HG02973 (cell line): ENCODE data around the gene LHFPL3.
"Not testable (repeated sequence)": the region's sequence is repeated elsewhere in the genome, so short reads cannot be mapped to it uniquely, and the experiment has no call there.

Experiments
- ATAC-seq: cut with Tn5 transposase; IDR thresholded peaks from one replicate; pipeline ENCODE4 v1.9.1; 2021; ENCODE audit warnings: moderate library complexity; ENCODE audit not compliant: unreplicated experiment

LHFPL3 gene

GRCh38 chr7:104480529-104480928 lies 152.1 kb downstream of the LHFPL3 start:
- no peak for ATAC-seq

DNA sequence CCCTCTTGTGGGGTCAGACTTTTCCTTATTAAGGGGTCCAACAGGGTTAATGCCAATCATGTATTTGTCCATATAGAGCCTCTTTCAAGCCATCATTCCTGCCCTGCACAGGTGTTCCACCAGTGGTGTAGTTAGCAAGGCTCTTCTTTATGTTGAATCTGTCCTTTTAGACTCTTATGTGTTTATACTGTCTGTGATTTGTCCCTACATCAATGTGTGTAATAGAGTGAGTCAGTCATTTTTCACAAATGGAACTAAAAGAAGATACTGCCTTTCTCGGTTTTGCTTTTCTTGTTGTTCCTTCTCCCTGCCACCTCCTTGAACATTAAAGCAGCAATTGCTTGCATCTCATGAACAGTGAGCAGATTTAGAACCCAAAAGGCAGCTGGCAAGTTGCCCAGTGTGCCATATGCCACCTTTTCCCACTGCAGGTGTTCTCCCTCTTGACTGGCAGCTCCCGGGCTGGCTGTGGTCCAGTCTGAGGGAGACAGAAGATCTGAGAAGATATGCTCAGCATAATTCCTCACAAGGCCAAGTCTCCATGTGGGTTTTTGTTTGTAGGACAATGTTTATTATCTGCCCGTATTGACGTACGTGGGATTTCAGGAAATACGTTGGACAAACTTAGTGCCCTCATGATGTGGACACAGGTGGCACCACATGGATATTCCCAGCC lies 154.1 kb downstream of the LHFPL3 start:
- ATAC-seq = no peak

DNA sequence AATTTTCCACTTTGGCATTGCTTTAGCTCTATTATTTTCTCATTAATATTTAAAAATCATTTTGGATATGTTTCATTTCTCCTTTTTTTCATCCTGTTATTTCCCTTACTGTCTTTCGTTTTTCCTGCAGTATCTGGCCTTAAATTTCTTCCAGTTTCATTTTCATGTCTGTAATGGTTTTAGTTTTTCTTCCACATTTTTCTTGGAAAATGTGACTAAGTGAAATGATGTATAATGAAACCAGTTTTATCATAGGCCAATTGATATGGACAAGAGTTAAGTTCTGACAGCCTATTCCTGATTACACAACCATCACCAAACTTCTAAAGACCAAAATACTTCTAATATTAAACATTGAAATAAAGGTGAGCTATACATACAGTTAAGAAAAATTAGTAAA lies 158.5 kb downstream of the LHFPL3 start:
- ATAC-seq = no peak

- no peak for ATAC-seq
Measured at GRCh38 chr7:104487642-104488041, 159.2 kb downstream of the LHFPL3 start.

DNA sequence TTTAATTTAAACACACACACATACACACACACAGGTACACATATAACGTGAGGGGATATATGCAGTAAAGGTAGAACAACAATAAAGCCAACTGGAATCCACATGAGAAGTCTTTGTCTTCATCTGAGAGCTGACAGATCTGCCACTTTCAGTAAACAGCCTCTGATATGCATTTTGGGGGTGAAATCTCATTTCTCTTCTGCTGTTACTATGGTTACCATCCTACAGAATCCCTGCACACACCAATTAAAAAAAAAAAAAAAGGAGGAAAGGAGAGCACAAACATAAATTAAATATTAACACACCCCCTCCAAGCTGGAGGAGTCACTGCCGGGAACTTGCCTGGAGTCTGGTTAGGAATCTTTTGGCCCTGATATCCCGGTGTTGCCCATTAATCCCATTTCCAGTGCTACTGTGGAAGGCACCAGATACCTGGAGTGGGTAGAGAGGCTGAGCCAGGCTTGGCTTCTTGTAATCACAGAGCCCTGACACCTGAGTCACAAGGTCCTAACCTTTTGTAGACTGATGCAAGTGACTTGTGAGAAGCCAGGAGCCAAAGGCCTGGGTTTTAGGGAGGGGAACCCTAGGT lies 169.1 kb downstream of the LHFPL3 start:
- no peak for ATAC-seq

DNA sequence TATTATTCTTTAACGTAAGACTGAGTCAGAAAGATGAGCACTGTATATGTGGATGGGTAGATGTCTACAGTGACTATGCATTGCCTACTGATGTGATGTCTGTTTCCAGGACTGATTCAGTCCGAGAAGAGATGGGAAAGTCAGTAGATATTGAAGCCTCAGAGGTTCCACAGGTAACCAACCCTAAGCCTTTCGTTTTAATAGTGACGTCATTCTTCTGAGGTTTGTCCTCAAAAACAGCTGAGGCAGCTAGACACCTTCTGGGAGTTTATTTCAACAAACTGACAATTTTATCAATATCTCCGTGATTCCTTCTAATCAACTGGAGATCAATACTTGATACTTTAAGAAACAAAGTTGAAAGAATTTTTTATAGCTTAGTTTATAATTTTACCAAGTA lies 171.6 kb downstream of the LHFPL3 start:
- ATAC-seq = no peak

- ATAC-seq = no peak
Measured at GRCh38 chr7:104509874-104510273, 181.5 kb downstream of the LHFPL3 start.

DNA sequence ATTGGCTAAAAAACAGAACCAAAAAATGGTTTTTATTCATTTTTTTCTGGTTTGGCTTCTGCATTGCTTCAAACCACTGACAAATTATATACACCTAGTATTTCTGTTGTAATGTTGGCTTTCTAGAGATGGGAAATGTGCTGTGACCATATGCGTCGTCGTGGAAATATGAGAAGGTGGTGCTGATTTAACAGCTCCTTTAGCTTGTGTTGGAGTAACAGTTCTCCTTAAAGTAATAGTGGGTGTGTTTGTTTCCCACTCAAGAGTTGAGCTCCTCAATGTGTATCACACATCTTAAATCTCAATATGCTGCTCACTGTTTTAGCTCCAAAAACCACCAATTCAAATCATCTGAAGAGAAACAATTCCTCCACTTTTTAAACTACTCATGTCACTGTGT lies 196.4 kb downstream of the LHFPL3 start:
- no peak for ATAC-seq

- ATAC-seq = no peak
Measured at GRCh38 chr7:104528142-104528541, 199.7 kb downstream of the LHFPL3 start.

- ATAC-seq = no peak
Measured at GRCh38 chr7:104529567-104529966, 201.2 kb downstream of the LHFPL3 start.

DNA sequence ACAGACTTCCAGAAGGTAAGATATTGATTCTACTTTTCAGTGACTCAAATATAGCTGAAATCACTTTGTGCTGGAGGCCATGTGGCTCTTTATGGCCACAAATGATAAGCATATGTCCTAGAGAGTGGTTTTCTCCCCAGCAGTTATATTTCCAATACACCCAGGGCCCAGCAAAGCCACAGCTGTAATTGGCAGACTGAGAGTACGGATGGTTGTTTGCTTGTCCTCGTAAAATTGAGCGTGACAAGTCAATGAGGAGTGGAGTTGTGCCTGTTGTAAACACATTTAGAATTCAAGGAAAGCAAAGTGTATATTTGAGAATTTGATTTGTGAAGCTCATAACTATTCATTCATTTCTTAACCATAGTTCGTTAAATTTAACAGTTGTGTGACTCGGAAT lies 201.8 kb downstream of the LHFPL3 start:
- no peak for ATAC-seq

GRCh38 chr7:104534149-104534548 lies 205.7 kb downstream of the LHFPL3 start:
- ATAC-seq = no peak

GRCh38 chr7:104535841-104536240 lies 207.4 kb downstream of the LHFPL3 start:
- ATAC-seq = no peak

GRCh38 chr7:104536956-104537355 lies 208.6 kb downstream of the LHFPL3 start:
- no peak for ATAC-seq

DNA sequence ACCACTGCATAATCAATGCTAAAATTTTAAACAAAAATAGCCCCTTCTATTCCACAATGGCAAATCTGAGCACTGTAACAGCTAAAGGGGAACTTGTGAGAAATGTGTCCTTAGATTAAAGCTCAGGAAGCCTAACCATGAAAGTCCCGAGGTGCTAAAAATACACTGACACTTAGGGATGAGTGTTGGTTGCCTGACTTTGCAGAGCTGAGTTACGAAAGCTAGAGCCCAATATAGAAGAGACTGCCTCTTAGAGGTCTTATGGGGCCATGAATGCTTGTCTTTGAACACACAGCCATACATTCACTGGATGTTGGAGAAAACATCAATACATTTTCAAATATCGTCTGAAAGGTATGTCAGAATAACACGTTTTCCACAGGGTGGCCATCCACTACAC lies 209.7 kb downstream of the LHFPL3 start:
- no peak for ATAC-seq

DNA sequence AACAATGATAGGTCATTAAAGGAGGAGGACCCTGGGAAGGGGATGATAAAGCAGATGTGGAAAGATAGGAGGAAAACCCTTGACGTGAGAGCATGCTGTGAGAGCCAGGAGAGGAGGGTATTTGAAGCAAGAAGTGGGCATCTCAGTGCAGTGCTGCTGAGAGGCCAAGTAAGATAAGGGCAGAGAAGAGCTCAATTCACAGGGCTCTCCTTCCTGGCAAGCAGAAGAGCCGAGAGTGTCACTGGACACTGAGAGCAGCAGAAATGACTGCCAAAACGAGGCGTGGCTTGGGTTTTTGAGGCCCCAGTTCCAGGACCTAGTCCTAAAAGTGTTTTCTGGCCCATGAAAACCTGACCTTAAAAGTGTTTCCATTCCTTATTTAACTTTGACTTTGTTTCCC lies 213.5 kb downstream of the LHFPL3 start:
- ATAC-seq = no peak

- ATAC-seq = no peak
Measured at GRCh38 chr7:104548861-104549260, 220.5 kb downstream of the LHFPL3 start.

GRCh38 chr7:104550362-104550761 lies 222.0 kb downstream of the LHFPL3 start:
- ATAC-seq = no peak

DNA sequence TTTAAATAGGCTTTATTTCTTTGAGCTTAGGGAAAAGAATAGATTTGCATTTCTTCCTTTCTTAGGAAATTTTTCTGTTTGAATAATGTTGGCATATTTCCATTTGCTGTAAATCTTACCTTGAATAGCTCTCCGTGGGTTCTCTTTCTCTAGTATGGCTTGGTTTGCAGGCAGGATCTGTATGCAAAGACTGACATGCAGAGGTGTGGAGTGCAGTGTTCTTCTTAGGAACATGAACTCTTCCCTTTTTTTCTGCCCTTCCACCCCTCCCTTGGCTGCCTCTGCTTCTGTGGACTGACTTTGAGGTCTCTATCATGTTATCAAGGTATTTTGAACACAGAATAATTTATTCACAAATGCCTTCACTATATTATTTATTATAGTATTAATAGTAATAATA lies 222.8 kb downstream of the LHFPL3 start:
- no peak for ATAC-seq

- no peak for ATAC-seq
Measured at GRCh38 chr7:104552102-104552501, 223.7 kb downstream of the LHFPL3 start.

DNA sequence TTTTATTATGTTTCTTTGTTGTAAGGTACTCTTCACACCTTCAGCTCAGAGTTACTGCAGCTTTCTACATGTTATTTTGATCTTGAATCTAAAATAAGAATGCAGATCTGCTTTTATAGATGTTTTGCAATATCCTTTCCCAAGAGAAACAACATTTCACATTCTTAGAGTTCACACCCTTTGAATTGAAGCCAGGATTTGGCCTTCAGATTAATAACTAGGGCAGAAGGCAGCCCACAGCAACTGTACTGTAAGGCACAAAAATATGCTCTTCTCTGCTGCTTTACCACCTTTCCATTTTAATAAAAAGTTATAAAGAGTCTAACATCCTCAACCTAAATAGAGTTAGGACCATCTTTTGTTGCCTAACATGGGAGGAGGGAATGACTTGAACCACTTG lies 224.7 kb downstream of the LHFPL3 start:
- no peak for ATAC-seq

GRCh38 chr7:104563350-104563901 lies 235.0 kb downstream of the LHFPL3 start:
- not testable (repeated sequence) for ATAC-seq

GRCh38 chr7:104569751-104570150 lies 241.3 kb downstream of the LHFPL3 start:
- no peak for ATAC-seq
